ENCODE data around the gene ZBED1. TPM values are rescaled to one million over a fixed set of nuclear protein-coding genes. Genes with fewer than 3 reads are reported as not detected.

Gene ZBED1
- total and polyA plus RNA-seq, 2 experiments from 2014 or later = 16.1 to 43.8 TPM

DNA sequence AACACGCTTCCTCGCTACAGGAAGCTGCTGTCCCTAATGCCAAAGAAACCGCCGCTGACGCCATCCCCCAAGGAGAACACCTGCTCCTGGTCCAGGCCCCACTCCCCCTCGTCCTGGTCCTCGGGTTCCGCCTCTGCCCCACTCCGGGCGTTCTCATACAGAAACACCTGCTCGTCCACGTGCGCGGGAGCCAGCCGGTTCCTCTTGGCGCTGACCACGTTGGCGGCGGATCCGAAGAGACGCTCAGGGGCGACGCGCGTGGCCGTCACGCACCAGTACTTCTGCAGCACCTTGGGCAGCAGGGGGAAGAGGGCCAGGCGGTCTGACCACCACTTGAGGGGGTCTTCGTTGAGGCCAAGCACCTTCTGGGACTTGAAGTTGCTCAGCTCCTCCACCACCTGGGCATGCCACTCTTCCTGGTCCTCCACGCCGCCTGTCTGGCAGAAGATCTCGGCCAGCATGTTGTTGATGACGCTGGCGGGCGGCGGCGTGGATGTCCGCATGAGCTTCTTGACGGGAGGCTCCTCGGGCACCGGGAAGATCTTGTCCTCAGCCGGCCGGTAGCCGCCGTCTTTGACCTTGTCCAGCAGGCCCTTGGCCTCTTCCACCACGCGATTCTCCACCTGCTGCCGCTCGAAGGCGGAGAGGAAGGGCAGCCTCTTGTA lies 12.0 kb downstream of the ZBED1 start (continued):
- TF ChIP-seq CREB1 (CRISPR knock-in tag; IDR thresholded peaks at IDR 0.05; ENCODE audit: low read depth) (no peak), STAT1 (IDR thresholded peaks at IDR 0.05; ENCODE audit: unreplicated experiment) (no peak), ZNF114 (CRISPR knock-in tag; IDR thresholded peaks at IDR 0.05) (no peak), ZNF462 (CRISPR knock-in tag; IDR thresholded peaks at IDR 0.05) (no peak)

GRCh38 chrX:2487366-2487765 lies 13.4 kb downstream of the ZBED1 start:
- peaks cover 15% of the 10 kb centered on the region for H3K4me1 ChIP-seq (ENCODE audit: insufficient read depth)
- H4K20me1 ChIP-seq (replicated peaks; ENCODE audit: insufficient read depth) = no peaks in the 10 kb centered on the region; the same call in none of the 2 replicates
- no peaks in the 10 kb centered on the region for H3K27me3 ChIP-seq (ENCODE audit: insufficient read depth)
- H3K4me3 Mint-ChIP-seq = no peak overlapping the region; the same call in 2 of the 3 replicates
- H3F3A ChIP-seq (replicated peaks; ENCODE audit: low read depth) = peaks cover 12% of the 10 kb centered on the region; the same call in 1 of the 2 replicates
- no peak overlapping the region for H2AFZ ChIP-seq
- H3K36me3 Mint-ChIP-seq (ENCODE audit: low read depth) = peaks cover 61% of the 10 kb centered on the region
- peaks cover 70% of the 10 kb centered on the region for H3K79me2 ChIP-seq (replicated peaks; ENCODE audit: insufficient read depth)
- no peak overlapping the region for H3K27ac Mint-ChIP-seq
- H3K27me3 Mint-ChIP-seq (ENCODE audit: insufficient read depth, low read depth, poor library complexity) = peaks cover 22% of the 10 kb centered on the region
- no peak overlapping the region for H3K4me3 ChIP-seq
- H3K36me3 ChIP-seq (ENCODE audit: insufficient read depth) = no peaks in the 10 kb centered on the region
- peaks cover 37% of the 10 kb centered on the region for H3K4me1 Mint-ChIP-seq
- H3K4me2 ChIP-seq = no peak overlapping the region
- no peaks in the 10 kb centered on the region for H3K9me2 ChIP-seq (ENCODE audit: insufficient read depth)
- DNase-seq (ENCODE audit: low spot score) (no peak), ATAC-seq (no peak)
- no peaks in the 10 kb centered on the region; the same call in 2 of the 3 replicates for H3K9me3 Mint-ChIP-seq
- peak overlapping the region; percentile 85 for H3K27ac ChIP-seq (ENCODE audit: low read depth)
- TF ChIP-seq REST (IDR thresholded peaks at IDR 0.05; ENCODE audit: unreplicated experiment) = no peak
- TF ChIP-seq ZNF462 (CRISPR knock-in tag; IDR thresholded peaks at IDR 0.05) = no peak

Data from GM23338 (cell line).